D721Med (cell line): ENCODE results near the gene KIAA0825.

ENCODE experiments used
- DNase-seq: peaks from one replicate; pipeline ENCODE4 v3.0.0; 2011; ENCODE audit warnings: low spot score; ENCODE audit not compliant: insufficient read length
- FAIRE-seq: peaks from 2 replicates; lab custom pipeline; 2011; peaks lifted over from hg19 to GRCh38; lab: Jason Lieb, UNC
- CTCF ChIP-seq: IDR thresholded peaks from 2 replicates; pipeline ENCODE4 v1.5.1; 2012; ENCODE audit warnings: mild to moderate bottlenecking, control low read depth; ENCODE audit not compliant: insufficient read depth; ENCODE audit errors: missing control alignments

The KIAA0825 gene

GRCh38 chr5:94276048-94276447, 342.4 kb downstream of the KIAA0825 start:
- FAIRE-seq (no peak), DNase-seq (no peak)
- TF ChIP-seq CTCF: no peak

GRCh38 chr5:94274707-94275106, 343.7 kb downstream of the KIAA0825 start:
- TF ChIP-seq CTCF: no peak
- no peak for DNase-seq
- no peak for FAIRE-seq

- no peak for FAIRE-seq
- no peak for DNase-seq
- no peak for TF ChIP-seq CTCF
These were observed 350.2 kb downstream of the KIAA0825 start for GRCh38 chr5:94268226-94268625.

- TF ChIP-seq CTCF: no peak
- DNase-seq: no peak
- FAIRE-seq: no peak
These were observed 351.0 kb downstream of the KIAA0825 start for GRCh38 chr5:94267350-94267899.

- peak; percentile 60 for FAIRE-seq
- DNase-seq: no peak
- no peak for TF ChIP-seq CTCF
These were observed 352.2 kb downstream of the KIAA0825 start for GRCh38 chr5:94266170-94266569.

- DNase-seq (no peak), FAIRE-seq (no peak)
- no peak for TF ChIP-seq CTCF
These were observed 355.3 kb downstream of the KIAA0825 start for GRCh38 chr5:94263068-94263467.

GRCh38 chr5:94260096-94260495, 358.3 kb downstream of the KIAA0825 start:
- DNase-seq (no peak), FAIRE-seq (no peak)
- no peak for TF ChIP-seq CTCF
